ENCODE data around the gene SMYD5. TPM values are rescaled to one million over a fixed set of nuclear protein-coding genes. Genes with fewer than 3 reads are reported as not detected.

SMYD5 gene
- total RNA-seq, 4 donors from 2014 or later: 17.0 to 38.4 (median 20.0) TPM

- Histone ChIP-seq H3K4me1 (peaks cover 35% of the 10 kb centered on the region), H3K9me3 (no peaks in the 10 kb centered on the region), H3K27me3 (no peaks in the 10 kb centered on the region), H3K36me3 (peaks cover 32% of the 10 kb centered on the region), H3K4me3 (no peak overlapping the region), H3K27ac (no peak overlapping the region)
- DNase-seq (ENCODE audit: low spot score in 2 of 2): no peak
- TF ChIP-seq EP300 (IDR thresholded peaks at IDR 0.05): no peak
- TF ChIP-seq CTCF (IDR thresholded peaks at IDR 0.05): no peak
- TF ChIP-seq POLR2AphosphoS5 (IDR thresholded peaks at IDR 0.05): no peak
- TF ChIP-seq POLR2A (IDR thresholded peaks at IDR 0.05): no peak
- 47% methylated on average over 1 of the region's 1 CpG for WGBS
Observed at GRCh38 chr2:73237168-73237567, 23.1 kb downstream of the SMYD5 start.

GRCh38 chr2:73238149-73238548 lies 24.1 kb downstream of the SMYD5 start:
- TF ChIP-seq POLR2A (IDR thresholded peaks at IDR 0.05) (no peak), CTCF (IDR thresholded peaks at IDR 0.05) (no peak), POLR2AphosphoS5 (IDR thresholded peaks at IDR 0.05) (no peak), EP300 (IDR thresholded peaks at IDR 0.05) (no peak)
- Histone ChIP-seq H3K9me3 (no peaks in the 10 kb centered on the region), H3K4me1 (peaks cover 29% of the 10 kb centered on the region), H3K36me3 (peaks cover 40% of the 10 kb centered on the region), H3K4me3 (no peak overlapping the region), H3K27me3 (no peaks in the 10 kb centered on the region), H3K27ac (no peak overlapping the region)
- no peak for DNase-seq (ENCODE audit: low spot score in 2 of 2)
- WGBS: 78% methylated on average over 3 of the region's 3 CpGs

GRCh38 chr2:73238976-73239375 lies 24.9 kb downstream of the SMYD5 start:
- H3K27ac ChIP-seq: no peak overlapping the region
- no peak for TF ChIP-seq CTCF (IDR thresholded peaks at IDR 0.05)
- no peak for TF ChIP-seq POLR2AphosphoS5 (IDR thresholded peaks at IDR 0.05)
- no peak for TF ChIP-seq POLR2A (IDR thresholded peaks at IDR 0.05)
- no peak for TF ChIP-seq EP300 (IDR thresholded peaks at IDR 0.05)
- DNase-seq (ENCODE audit: low spot score in 2 of 2): no peak
- no peak overlapping the region for H3K4me3 ChIP-seq
- WGBS: 91% methylated on average over 1 of the region's 1 CpG
- no peaks in the 10 kb centered on the region for H3K9me3 ChIP-seq
- no peaks in the 10 kb centered on the region for H3K27me3 ChIP-seq
- peaks cover 47% of the 10 kb centered on the region for H3K36me3 ChIP-seq
- H3K4me1 ChIP-seq: peaks cover 31% of the 10 kb centered on the region

- Histone ChIP-seq H3K9me3 (no peaks in the 10 kb centered on the region), H3K27me3 (no peaks in the 10 kb centered on the region), H3K4me1 (peaks cover 35% of the 10 kb centered on the region), H3K27ac (no peak overlapping the region), H3K36me3 (peaks cover 55% of the 10 kb centered on the region), H3K4me3 (no peak overlapping the region)
- no peak for DNase-seq (ENCODE audit: low spot score in 2 of 2)
- no peak for TF ChIP-seq CTCF (IDR thresholded peaks at IDR 0.05)
- no peak for TF ChIP-seq POLR2AphosphoS5 (IDR thresholded peaks at IDR 0.05)
- TF ChIP-seq EP300 (IDR thresholded peaks at IDR 0.05): no peak
- TF ChIP-seq POLR2A (IDR thresholded peaks at IDR 0.05): no peak
- 55% methylated on average over 3 of the region's 3 CpGs for WGBS
Observed at GRCh38 chr2:73239776-73240175, 25.7 kb downstream of the SMYD5 start.

GRCh38 chr2:73243884-73244570 lies 30.0 kb downstream of the SMYD5 start:
- H3K36me3 ChIP-seq: peaks cover 95% of the 10 kb centered on the region
- DNase-seq (ENCODE audit: low spot score in 2 of 2): no peak
- H3K27ac ChIP-seq: no peak overlapping the region
- no peak overlapping the region for H3K4me3 ChIP-seq
- TF ChIP-seq CTCF (IDR thresholded peaks at IDR 0.05) (no peak), POLR2A (IDR thresholded peaks at IDR 0.05) (no peak), EP300 (IDR thresholded peaks at IDR 0.05) (no peak), POLR2AphosphoS5 (IDR thresholded peaks at IDR 0.05) (no peak)
- WGBS: 28% methylated on average over 5 of the region's 5 CpGs
- H3K27me3 ChIP-seq: no peaks in the 10 kb centered on the region
- H3K9me3 ChIP-seq: no peaks in the 10 kb centered on the region
- peaks cover 12% of the 10 kb centered on the region for H3K4me1 ChIP-seq
